DLD1 (cell line): ENCODE results near the gene OARD1.

ENCODE experiments used
- in situ Hi-C: cut with HindIII; loops from 2 replicates; pipeline ENCODE4 v1.10.0; 2017; ENCODE audit warnings: low sequenced_read_pairs

OARD1 gene

GRCh38 chr6:41075651-41076626, 3.8 kb upstream of the OARD1 start:
- in situ Hi-C loops: loop anchor here (25.0 kb wide), 1 partner anchor 111 kb away; no protein-coding TSS in a partner anchor

- in situ Hi-C loops: loop anchor here (25.0 kb wide), 1 partner anchor 112 kb away; no protein-coding TSS in a partner anchor
Measured at GRCh38 chr6:41074692-41075436, 2.7 kb upstream of the OARD1 start.

- in situ Hi-C loops: no loop called here
Measured at GRCh38 chr6:41073968-41074691, 2.0 kb upstream of the OARD1 start.

GRCh38 chr6:41073203-41073967, 1.2 kb upstream of the OARD1 start:
- in situ Hi-C loops: no loop called here

- in situ Hi-C loops: no loop called here
Measured at GRCh38 chr6:41072836-41073202, 663 bp upstream of the OARD1 start, which contains the start of gene NFYA. Gene NFYA (plus strand): TSS chr6:41072974. CDS start chr6:41079090, 6,116 bp downstream.

- in situ Hi-C loops: no loop called here
Measured at GRCh38 chr6:41071501-41071922, 644 bp downstream of the OARD1 start.

- in situ Hi-C loops: no loop called here
Measured at GRCh38 chr6:41066867-41067304, 5.3 kb downstream of the OARD1 start.

- in situ Hi-C loops: no loop called here
Measured at GRCh38 chr6:41065550-41066026, 6.6 kb downstream of the OARD1 start.

- in situ Hi-C loops: no loop called here
Measured at GRCh38 chr6:41064841-41065240, 7.3 kb downstream of the OARD1 start.

GRCh38 chr6:41063884-41064285, 8.3 kb downstream of the OARD1 start:
- in situ Hi-C loops: no loop called here

GRCh38 chr6:41062056-41062455, 10.1 kb downstream of the OARD1 start:
- in situ Hi-C loops: no loop called here

GRCh38 chr6:41061196-41061726, 10.9 kb downstream of the OARD1 start:
- in situ Hi-C loops: no loop called here

- in situ Hi-C loops: no loop called here
Measured at GRCh38 chr6:41059556-41059955, 12.6 kb downstream of the OARD1 start.

- in situ Hi-C loops: no loop called here
Measured at GRCh38 chr6:41058783-41059181, 13.4 kb downstream of the OARD1 start.

GRCh38 chr6:41056768-41057490, 15.2 kb downstream of the OARD1 start:
- in situ Hi-C loops: no loop called here

GRCh38 chr6:41055149-41055548, 17.0 kb downstream of the OARD1 start:
- in situ Hi-C loops: no loop called here

- in situ Hi-C loops: no loop called here
Measured at GRCh38 chr6:41054511-41054910, 17.6 kb downstream of the OARD1 start.

GRCh38 chr6:41053041-41053440, 19.1 kb downstream of the OARD1 start, which contains the start of gene APOBEC2:
Gene APOBEC2 (plus strand): TSS chr6:41053202. CDS start chr6:41053348, 146 bp downstream.
- in situ Hi-C loops: no loop called here

- in situ Hi-C loops: no loop called here
Measured at GRCh38 chr6:41051873-41052272, 20.3 kb downstream of the OARD1 start.
